NCI-H1105 treated with DMSO at 0.1 percent for 48 hours (cell line): ENCODE data around the gene RNASE11.
"Not testable (repeated sequence)": the region's sequence is repeated elsewhere in the genome, so short reads cannot be mapped to it uniquely, and the experiment has no call there.

Experiments
- DNase-seq: peaks from one replicate; lab custom pipeline; 2025; lab: John Stamatoyannopoulos, UW

The RNASE11 gene

GRCh38 chr14:20587489-20588154 lies at the start of gene RNASE11:
RNASE11 (minus strand) TSS chr14:20588001.
- DNase-seq, result no peak

- DNase-seq, result peak; percentile 34
These were observed 45.3 kb upstream of the RNASE11 start for GRCh38 chr14:20632831-20633691.

- DNase-seq, result no peak
These were observed 44.6 kb upstream of the RNASE11 start for GRCh38 chr14:20632448-20632830.

GRCh38 chr14:20631880-20632389 lies 44.1 kb upstream of the RNASE11 start:
- peak; percentile 34 for DNase-seq

- DNase-seq, result peak; percentile 62
These were observed 43.5 kb upstream of the RNASE11 start for GRCh38 chr14:20631023-20631879.

- peak; percentile 79 for DNase-seq
These were observed 42.7 kb upstream of the RNASE11 start for GRCh38 chr14:20630340-20631022.

GRCh38 chr14:20628063-20628854 lies 40.5 kb upstream of the RNASE11 start:
- DNase-seq, result no peak

- no peak for DNase-seq
These were observed 39.7 kb upstream of the RNASE11 start for GRCh38 chr14:20627346-20628027.

GRCh38 chr14:20626274-20626673 lies 38.5 kb upstream of the RNASE11 start:
- no peak for DNase-seq

GRCh38 chr14:20624495-20625070 lies 36.8 kb upstream of the RNASE11 start:
- no peak for DNase-seq

- no peak for DNase-seq
These were observed 36.0 kb upstream of the RNASE11 start for GRCh38 chr14:20623798-20624197.

- no peak for DNase-seq
These were observed 35.1 kb upstream of the RNASE11 start for GRCh38 chr14:20622816-20623291.

- DNase-seq, result no peak
These were observed 33.1 kb upstream of the RNASE11 start for GRCh38 chr14:20620798-20621478.

GRCh38 chr14:20619688-20620087 lies 31.9 kb upstream of the RNASE11 start:
- not testable (repeated sequence) for DNase-seq

- no peak for DNase-seq
These were observed 30.5 kb upstream of the RNASE11 start for GRCh38 chr14:20618271-20618749.

- no peak for DNase-seq
These were observed 29.6 kb upstream of the RNASE11 start for GRCh38 chr14:20617138-20618003.

GRCh38 chr14:20615996-20616395 lies 28.2 kb upstream of the RNASE11 start:
- no peak for DNase-seq
